HEK293T (cell line): ENCODE results near the gene HSD17B12.

Source experiments
- CTCF ChIA-PET: fragments of 350-600 bp; formaldehyde crosslinking; extraction: SDS; loops from one replicate; lab custom pipeline; 2021; ENCODE audit warnings: antibody characterized with exemption, inconsistent platforms; lab: Yijun Ruan, JAX
- POLR2A ChIA-PET: fragments of 350-600 bp; formaldehyde crosslinking; extraction: SDS; loops from one replicate; lab custom pipeline; 2020; ENCODE audit warnings: antibody characterized with exemption, inconsistent platforms; lab: Yijun Ruan, JAX
- DNase-seq: peaks from one replicate; pipeline ENCODE4 v3.0.0; 2012; ENCODE audit warnings: mixed read lengths; ENCODE audit errors: extremely low spot score
- ARNT ChIP-seq: fragments of 450-650 bp; IDR thresholded peaks from 2 replicates; pipeline ENCODE4 v1.6.1; 2017; ENCODE audit warnings: mild to moderate bottlenecking
- BHLHE40 ChIP-seq: fragments of 450-650 bp; IDR thresholded peaks from 2 replicates; pipeline ENCODE4 v1.6.1; 2016; ENCODE audit warnings: mild to moderate bottlenecking, moderate library complexity, borderline replicate concordance
- CTBP1 ChIP-seq: fragments of 450-650 bp; IDR thresholded peaks from 2 replicates; pipeline ENCODE4 v1.6.1; 2016; ENCODE audit warnings: borderline replicate concordance
- ELF4 ChIP-seq: fragments of 450-650 bp; IDR thresholded peaks from 2 replicates; pipeline ENCODE4 v1.6.1; 2017; ENCODE audit warnings: antibody characterized with exemption
- FOXA1 ChIP-seq: fragments of 450-650 bp; IDR thresholded peaks from 2 replicates; pipeline ENCODE4 v1.6.1; 2016; ENCODE audit warnings: mild to moderate bottlenecking
- FOXK2 ChIP-seq: fragments of 450-650 bp; IDR thresholded peaks from 2 replicates; pipeline ENCODE4 v1.6.1; 2016; ENCODE audit warnings: mild to moderate bottlenecking
- FOXM1 ChIP-seq: fragments of 450-650 bp; IDR thresholded peaks from 2 replicates; pipeline ENCODE4 v1.6.1; 2017; ENCODE audit warnings: mild to moderate bottlenecking, borderline replicate concordance
- HDGF ChIP-seq: fragments of 450-650 bp; IDR thresholded peaks from 2 replicates; pipeline ENCODE4 v1.6.1; 2017; ENCODE audit warnings: antibody characterized with exemption, borderline replicate concordance
- L3MBTL2 ChIP-seq: fragments of 450-650 bp; conservative IDR thresholded peaks from 2 replicates; pipeline ENCODE4 v1.6.1; 2016; ENCODE audit warnings: mild to moderate bottlenecking
- LEF1 ChIP-seq: fragments of 450-650 bp; IDR thresholded peaks from 2 replicates; pipeline ENCODE4 v1.6.1; 2017; ENCODE audit warnings: mild to moderate bottlenecking, borderline replicate concordance
- NFRKB ChIP-seq: fragments of 450-650 bp; IDR thresholded peaks from 2 replicates; pipeline ENCODE4 v1.6.1; 2016; ENCODE audit warnings: mild to moderate bottlenecking, moderate library complexity
- PKNOX1 ChIP-seq: fragments of 450-650 bp; IDR thresholded peaks from 2 replicates; pipeline ENCODE4 v1.6.1; 2016
- SP1 ChIP-seq: fragments of 450-650 bp; IDR thresholded peaks from 2 replicates; pipeline ENCODE4 v1.6.1; 2017
- SUZ12 ChIP-seq: fragments of 450-650 bp; IDR thresholded peaks from 2 replicates; pipeline ENCODE4 v1.6.1; 2016; ENCODE audit warnings: mild to moderate bottlenecking
- TARDBP ChIP-seq: fragments of 450-650 bp; IDR thresholded peaks from 2 replicates; pipeline ENCODE4 v1.6.1; 2016
- ZNF384 ChIP-seq: fragments of 450-650 bp; IDR thresholded peaks from 2 replicates; pipeline ENCODE4 v1.6.1; 2016

Gene HSD17B12

GRCh38 chr11:43709689-43710088, 29.2 kb downstream of the HSD17B12 start:
- no peak for DNase-seq
- CTCF ChIA-PET: no interaction called here
- no peak for TF ChIP-seq SP1
- POLR2A ChIA-PET: no interaction called here

- no peak for TF ChIP-seq TARDBP
- no peak for TF ChIP-seq FOXM1
- no peak for TF ChIP-seq SUZ12
- TF ChIP-seq FOXK2: no peak
- TF ChIP-seq ARNT: no peak
- no peak for TF ChIP-seq LEF1
- TF ChIP-seq HDGF: no peak
- no peak for TF ChIP-seq ZNF384
- TF ChIP-seq FOXA1: no peak
- no peak for TF ChIP-seq CTBP1
- TF ChIP-seq NFRKB: no peak
- no peak for TF ChIP-seq L3MBTL2
- POLR2A ChIA-PET: no interaction called here
- DNase-seq: no peak
- CTCF ChIA-PET: no interaction called here
Observed at GRCh38 chr11:43712676-43713075, 32.1 kb downstream of the HSD17B12 start.

GRCh38 chr11:43718373-43718772, 37.8 kb downstream of the HSD17B12 start:
- TF ChIP-seq PKNOX1: no peak
- no peak for TF ChIP-seq LEF1
- TF ChIP-seq TARDBP: no peak
- no peak for TF ChIP-seq HDGF
- TF ChIP-seq ARNT: no peak
- TF ChIP-seq ELF4: no peak
- no peak for TF ChIP-seq L3MBTL2
- TF ChIP-seq NFRKB: no peak
- no peak for TF ChIP-seq FOXM1
- no peak for TF ChIP-seq ZNF384
- TF ChIP-seq SP1: no peak
- TF ChIP-seq SUZ12: no peak
- TF ChIP-seq FOXA1: no peak
- TF ChIP-seq BHLHE40: no peak
- TF ChIP-seq FOXK2: no peak
- no peak for TF ChIP-seq CTBP1
- CTCF ChIA-PET: no interaction called here
- POLR2A ChIA-PET: no interaction called here
- no peak for DNase-seq

GRCh38 chr11:43723617-43724016, 43.1 kb downstream of the HSD17B12 start:
- CTCF ChIA-PET: interaction anchor here (0.8 kb wide), 1 partner anchor 16 kb away, joined by 3 read pairs; no protein-coding TSS in a partner anchor
- no peak for TF ChIP-seq PKNOX1
- no peak for TF ChIP-seq SP1
- no peak for TF ChIP-seq FOXA1
- TF ChIP-seq FOXK2: no peak
- TF ChIP-seq BHLHE40: no peak
- no peak for TF ChIP-seq L3MBTL2
- no peak for TF ChIP-seq ELF4
- no peak for TF ChIP-seq SUZ12
- TF ChIP-seq LEF1: no peak
- TF ChIP-seq NFRKB: no peak
- no peak for TF ChIP-seq ZNF384
- TF ChIP-seq FOXM1: no peak
- TF ChIP-seq TARDBP: no peak
- no peak for TF ChIP-seq CTBP1
- no peak for TF ChIP-seq ARNT
- no peak for TF ChIP-seq HDGF
- no peak for DNase-seq
- POLR2A ChIA-PET: no interaction called here

GRCh38 chr11:43732225-43732624, 51.7 kb downstream of the HSD17B12 start:
- DNase-seq: no peak
- CTCF ChIA-PET: no interaction called here
- TF ChIP-seq HDGF (no peak), TARDBP (no peak), L3MBTL2 (no peak), CTBP1 (no peak), ARNT (no peak)
- POLR2A ChIA-PET: no interaction called here

- CTCF ChIA-PET: no interaction called here
- POLR2A ChIA-PET: no interaction called here
- no peak for DNase-seq
- TF ChIP-seq PKNOX1 (no peak), FOXA1 (no peak), SUZ12 (no peak), ZNF384 (no peak), CTBP1 (no peak), SP1 (no peak), ARNT (no peak), FOXK2 (no peak), L3MBTL2 (no peak), TARDBP (no peak), ELF4 (no peak), FOXM1 (no peak)
Observed at GRCh38 chr11:43734256-43734655, 53.7 kb downstream of the HSD17B12 start.
